PFSK-1 (cell line): ENCODE measurements around the gene TMIGD3. TPM values are rescaled to one million over a fixed set of nuclear protein-coding genes. Genes with fewer than 3 reads are reported as not detected.

Experiments used
- FOXP2 ChIP-seq: optimal IDR thresholded peaks from 2 replicates; pipeline ENCODE3; 2011; ENCODE audit warnings: borderline replicate concordance, control low read depth, inconsistent platforms; ENCODE audit not compliant: insufficient read depth; ENCODE audit errors: extremely low read length, extremely low read depth
- POLR2AphosphoS5 ChIP-seq: IDR thresholded peaks from 2 replicates; pipeline ENCODE4 v1.6.1; 2012; ENCODE audit warnings: low read depth, mild to moderate bottlenecking, control low read depth, low read length, moderate library complexity
- SIN3A ChIP-seq: IDR thresholded peaks from 2 replicates; pipeline ENCODE4 v1.6.1; 2012; ENCODE audit warnings: mild to moderate bottlenecking, low read length, moderate library complexity, borderline replicate concordance; ENCODE audit not compliant: insufficient read depth
- TAF1 ChIP-seq: IDR thresholded peaks from 2 replicates; pipeline ENCODE4 v1.6.1; 2012; ENCODE audit warnings: low read length, control low read depth, borderline replicate concordance; ENCODE audit not compliant: insufficient read depth
- polyA plus RNA-seq: library from polyadenylated mRNA; unstranded; fragments of >200 nt; gene quantifications from one replicate; pipeline ENCODE4 v1.2.1, GENCODE V29; 2012; ENCODE audit warnings: low read depth, missing spikeins; ENCODE audit not compliant: insufficient read length
- TF ChIP-seq, protein P1 (sequence below), 2 experiments: IDR thresholded peaks; 2 replicates each; pipeline versions ENCODE4 v1.6.1 to v1.8.0; 2011 to 2012; ENCODE audit warnings: low read depth in 2 of 2, low read length in 2 of 2, control low read depth in 1 of 2, inconsistent platforms in 1 of 2, mild to moderate bottlenecking in 1 of 2, moderate library complexity in 1 of 2; ENCODE audit not compliant: insufficient read depth in 1 of 2

The TMIGD3 gene
- not detected for polyA plus RNA-seq

DNA sequence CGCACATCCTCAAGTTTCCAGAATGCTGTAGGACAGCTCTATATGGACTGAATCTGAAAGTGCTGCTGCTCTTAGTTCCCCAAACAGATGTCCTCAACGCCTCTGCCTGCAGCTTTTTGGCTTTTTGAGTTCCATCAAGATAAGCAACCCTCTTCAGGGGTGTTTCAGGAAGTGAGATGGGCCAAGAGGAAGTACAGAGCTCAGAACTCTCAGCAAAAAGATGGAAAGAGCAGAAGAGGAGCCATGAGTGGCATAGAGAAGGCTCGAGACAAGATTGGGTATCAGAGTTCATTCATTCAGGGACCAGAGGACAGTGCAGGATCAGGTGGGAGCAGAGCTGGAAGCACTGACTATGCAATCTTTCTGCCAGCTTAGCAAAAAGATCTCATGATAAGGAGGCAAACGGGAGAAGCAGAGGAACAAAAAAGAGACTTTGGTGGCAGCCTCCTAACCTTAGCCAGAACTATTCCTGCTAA is at the start of gene TMIGD3, which contains the start of gene ADORA3:
TSS of gene TMIGD3 (minus strand) at position 49 of the 476 bp plus-strand sequence. CDS start 279 bp downstream, outside the sequence.
TSS of gene ADORA3 (minus strand) at position 49 of the 476 bp plus-strand sequence. CDS start 279 bp downstream, outside the sequence.
- TF ChIP-seq TAF1 (no peak), FOXP2 (no peak), SIN3A (no peak), POLR2AphosphoS5 (no peak)
- TF ChIP-seq, protein P1, sequence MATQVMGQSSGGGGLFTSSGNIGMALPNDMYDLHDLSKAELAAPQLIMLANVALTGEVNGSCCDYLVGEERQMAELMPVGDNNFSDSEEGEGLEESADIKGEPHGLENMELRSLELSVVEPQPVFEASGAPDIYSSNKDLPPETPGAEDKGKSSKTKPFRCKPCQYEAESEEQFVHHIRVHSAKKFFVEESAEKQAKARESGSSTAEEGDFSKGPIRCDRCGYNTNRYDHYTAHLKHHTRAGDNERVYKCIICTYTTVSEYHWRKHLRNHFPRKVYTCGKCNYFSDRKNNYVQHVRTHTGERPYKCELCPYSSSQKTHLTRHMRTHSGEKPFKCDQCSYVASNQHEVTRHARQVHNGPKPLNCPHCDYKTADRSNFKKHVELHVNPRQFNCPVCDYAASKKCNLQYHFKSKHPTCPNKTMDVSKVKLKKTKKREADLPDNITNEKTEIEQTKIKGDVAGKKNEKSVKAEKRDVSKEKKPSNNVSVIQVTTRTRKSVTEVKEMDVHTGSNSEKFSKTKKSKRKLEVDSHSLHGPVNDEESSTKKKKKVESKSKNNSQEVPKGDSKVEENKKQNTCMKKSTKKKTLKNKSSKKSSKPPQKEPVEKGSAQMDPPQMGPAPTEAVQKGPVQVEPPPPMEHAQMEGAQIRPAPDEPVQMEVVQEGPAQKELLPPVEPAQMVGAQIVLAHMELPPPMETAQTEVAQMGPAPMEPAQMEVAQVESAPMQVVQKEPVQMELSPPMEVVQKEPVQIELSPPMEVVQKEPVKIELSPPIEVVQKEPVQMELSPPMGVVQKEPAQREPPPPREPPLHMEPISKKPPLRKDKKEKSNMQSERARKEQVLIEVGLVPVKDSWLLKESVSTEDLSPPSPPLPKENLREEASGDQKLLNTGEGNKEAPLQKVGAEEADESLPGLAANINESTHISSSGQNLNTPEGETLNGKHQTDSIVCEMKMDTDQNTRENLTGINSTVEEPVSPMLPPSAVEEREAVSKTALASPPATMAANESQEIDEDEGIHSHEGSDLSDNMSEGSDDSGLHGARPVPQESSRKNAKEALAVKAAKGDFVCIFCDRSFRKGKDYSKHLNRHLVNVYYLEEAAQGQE (IDR thresholded peaks at IDR 0.05; ENCODE audit: insufficient read depth in 1 of 2, low read depth in 2 of 2, low read length in 2 of 2), result no peak

DNA sequence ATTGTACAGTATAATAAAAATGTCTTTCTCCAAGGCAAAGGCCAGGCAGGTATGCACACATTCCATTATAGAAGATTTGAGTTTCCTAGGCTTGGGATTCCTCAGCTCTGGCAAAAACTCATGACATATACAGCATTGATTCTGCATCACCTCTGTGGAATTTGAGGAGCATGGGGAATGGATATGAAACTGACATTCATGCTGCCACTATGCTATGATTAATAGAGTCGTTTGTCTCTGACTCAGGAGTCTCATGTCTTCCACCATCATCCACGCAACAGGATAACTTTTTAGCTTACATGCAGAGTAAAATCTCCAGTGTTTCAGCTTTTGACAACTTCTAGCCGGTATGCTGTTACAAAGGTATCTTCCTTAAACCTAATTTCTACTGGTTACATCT is 49.8 kb upstream of the TMIGD3 start:
- TF ChIP-seq TAF1 (no peak), SIN3A (no peak), POLR2AphosphoS5 (no peak), FOXP2 (no peak)
- TF ChIP-seq, protein P1 (IDR thresholded peaks at IDR 0.05; ENCODE audit: insufficient read depth in 1 of 2, low read depth in 2 of 2, low read length in 2 of 2), result no peak

DNA sequence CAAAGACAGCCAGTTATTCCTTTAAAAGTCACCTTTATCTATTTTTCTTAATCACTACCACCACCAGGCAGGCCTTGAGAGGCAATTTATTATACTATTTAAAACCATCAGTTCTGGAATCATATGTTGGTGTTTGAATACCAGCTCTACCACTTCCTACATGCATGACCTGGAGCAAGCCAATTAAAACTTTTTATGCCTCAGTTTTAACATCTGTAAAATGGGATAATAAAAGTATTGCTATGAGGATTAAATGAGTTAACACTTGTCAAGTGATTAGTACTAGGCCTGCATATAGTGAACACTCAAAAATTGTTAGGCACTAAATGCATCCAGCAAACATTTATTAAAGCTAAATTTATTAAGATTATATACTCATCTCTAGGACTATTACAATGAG is 49.2 kb upstream of the TMIGD3 start:
- TF ChIP-seq POLR2AphosphoS5 (no peak), FOXP2 (no peak), TAF1 (no peak), SIN3A (no peak)
- TF ChIP-seq, protein P1 (IDR thresholded peaks at IDR 0.05; ENCODE audit: insufficient read depth in 1 of 2, low read depth in 2 of 2, low read length in 2 of 2), result no peak

DNA sequence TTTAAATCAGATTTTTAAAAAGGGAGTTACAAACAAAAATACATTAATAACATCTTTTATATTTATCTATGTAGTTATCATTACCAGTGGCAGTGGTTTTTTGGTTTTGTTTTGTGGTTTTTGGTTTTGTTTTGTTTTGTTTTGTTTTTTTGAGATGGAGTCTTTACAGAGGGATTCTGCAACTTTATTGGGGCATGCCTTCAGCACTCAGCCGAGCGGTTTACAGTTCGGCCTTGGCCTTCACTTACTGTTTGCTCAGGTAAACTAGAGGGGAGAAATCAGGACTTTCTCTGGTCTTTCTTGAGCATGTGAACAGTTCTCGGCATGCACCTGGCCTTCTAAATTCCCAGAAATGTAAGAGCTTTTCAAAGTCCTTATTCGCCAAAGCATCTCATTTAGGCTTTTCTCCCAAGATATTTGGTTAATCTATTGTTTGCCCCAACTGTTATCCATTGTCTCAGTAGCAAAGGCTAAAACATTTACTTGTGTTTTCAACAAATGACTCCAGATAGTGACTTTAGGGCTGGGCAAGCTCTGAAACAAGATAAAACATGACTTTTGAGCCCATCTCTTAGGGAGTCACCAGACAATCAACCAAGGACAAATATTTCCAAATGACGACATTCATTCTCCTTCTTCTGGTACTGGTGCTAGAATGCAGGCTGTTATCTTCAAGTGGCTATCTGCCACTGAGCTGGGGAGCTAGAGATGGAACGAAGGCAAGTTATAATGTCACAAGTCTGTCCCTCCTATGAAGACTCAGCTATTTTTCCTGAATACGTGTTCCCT is 48.4 kb upstream of the TMIGD3 start:
- TF ChIP-seq TAF1 (no peak), FOXP2 (no peak), SIN3A (no peak), POLR2AphosphoS5 (no peak)
- TF ChIP-seq, protein P1 (IDR thresholded peaks at IDR 0.05; ENCODE audit: insufficient read depth in 1 of 2, low read depth in 2 of 2, low read length in 2 of 2), result no peak
